Activated CD8-positive, alpha-beta T cell treated with anti-CD3 and anti-CD28 coated beads for 36 hours (primary cell): ENCODE data around the gene CNRIP1. TPM values are rescaled to one million over a fixed set of nuclear protein-coding genes. Genes with fewer than 3 reads are reported as not detected.

Source experiments
- ATAC-seq: fragments of 200-7000 bp; cut with Tn5 transposase; one replicate; pipeline ENCODE4 v1.10.0; 2021; ENCODE audit warnings: mild to moderate bottlenecking, moderate library complexity
- CTCF ChIA-PET: fragments of 350-600 bp; sonication (Branson Sonifier 250); formaldehyde crosslinking; loops from one replicate; lab custom pipeline; 2021; ENCODE audit warnings: antibody characterized with exemption; lab: Charles Lee
- POLR2A ChIA-PET: fragments of 350-600 bp; sonication (Branson Sonifier 250); formaldehyde crosslinking; loops from one replicate; lab custom pipeline; 2021; ENCODE audit warnings: antibody characterized with exemption; lab: Charles Lee
- DNase-seq: peaks from one replicate; pipeline ENCODE4 v3.0.0-alpha.2; 2020
- H3K27ac Mint-ChIP-seq: one replicate; pipeline ENCODE4 v1.8.0; 2021; ENCODE audit warnings: mild to moderate bottlenecking, mixed read lengths
- H3K27me3 Mint-ChIP-seq: one replicate; pipeline ENCODE4 v1.8.0; 2021; ENCODE audit warnings: mixed read lengths
- H3K36me3 Mint-ChIP-seq: one replicate; pipeline ENCODE4 v1.8.0; 2021; ENCODE audit warnings: low read depth, mixed read lengths
- H3K4me1 Mint-ChIP-seq: one replicate; pipeline ENCODE4 v1.8.0; 2021; ENCODE audit warnings: low read depth, mixed read lengths
- H3K4me3 Mint-ChIP-seq: one replicate; pipeline ENCODE4 v1.8.0; 2021; ENCODE audit warnings: mild to moderate bottlenecking, moderate library complexity, mixed read lengths
- H3K9me3 Mint-ChIP-seq: one replicate; pipeline ENCODE4 v1.8.0; 2021; ENCODE audit warnings: mixed read lengths
- CTCF ChIP-seq: fragments of 200-600 bp; IDR thresholded peaks from one replicate; pipeline ENCODE4 v1.8.0; 2022; ENCODE audit warnings: antibody characterized with exemption, mild to moderate bottlenecking
- intact Hi-C: fragments of 100-400 bp; cut with micrococcal nuclease; formaldehyde crosslinking; loops from one replicate; pipeline ENCODE4 v1.10.0; 2022
- total RNA-seq, 2 experiments: library from RNA; stranded (reverse); gene quantifications; one replicate each; pipeline ENCODE4 v1.2.3, GENCODE V29; 2021

CNRIP1 gene
- total RNA-seq, 2 experiments from 2014 or later = not detected

- peak; percentile 64 for TF ChIP-seq CTCF
- H3K9me3 Mint-ChIP-seq = no peaks in the 10 kb centered on the region
- POLR2A ChIA-PET = interaction anchor here (1.3 to 1.8 kb wide), 2 partner anchors 10 to 94 kb away, joined by 5 to 7 read pairs; partner anchors contain the start of gene PNO1
- peak; percentile 70 for ATAC-seq
- DNase-seq = peak; percentile 82
- H3K4me3 Mint-ChIP-seq = peak overlapping the region; percentile 87
- H3K36me3 Mint-ChIP-seq = peaks cover 16% of the 10 kb centered on the region
- H3K27ac Mint-ChIP-seq = peak overlapping the region; percentile 98
- no peaks in the 10 kb centered on the region for H3K27me3 Mint-ChIP-seq
- H3K4me1 Mint-ChIP-seq = peaks cover 31% of the 10 kb centered on the region
- intact Hi-C loops = loop anchor here (1.0 to 5.0 kb wide), 2 partner anchors 55 to 94 kb away; partner anchors contain the start of gene PNO1
- CTCF ChIA-PET = interaction anchor here (0.9 to 2.1 kb wide), 9 partner anchors 11 to 94 kb away, joined by 3 to 11 read pairs (median 3); partner anchors contain the start of gene PNO1
Measured at GRCh38 chr2:68251187-68251854, 68.4 kb downstream of the CNRIP1 start.

GRCh38 chr2:68250652-68251186 is 69.0 kb downstream of the CNRIP1 start:
- Mint-ChIP-seq H3K9me3 (no peaks in the 10 kb centered on the region), H3K4me1 (peaks cover 26% of the 10 kb centered on the region)

GRCh38 chr2:68250196-68250595 is 69.6 kb downstream of the CNRIP1 start:
- ATAC-seq (no peak), DNase-seq (no peak)
- CTCF ChIA-PET = interaction anchor here (0.7 to 2.1 kb wide), 12 partner anchors 9 to 128 kb away, joined by 3 to 11 read pairs (median 4); no protein-coding TSS in a partner anchor
- no peak for TF ChIP-seq CTCF
- intact Hi-C loops = loop anchor here (5.0 kb wide), 1 partner anchor 93 kb away; the partner anchor contains the start of gene PNO1
- Mint-ChIP-seq H3K4me1 (peaks cover 22% of the 10 kb centered on the region), H3K27ac (peak overlapping the region; percentile 98), H3K9me3 (no peaks in the 10 kb centered on the region), H3K27me3 (no peaks in the 10 kb centered on the region), H3K4me3 (peak overlapping the region; percentile 87), H3K36me3 (peaks cover 16% of the 10 kb centered on the region)
- POLR2A ChIA-PET = interaction anchor here (0.6 to 1.8 kb wide), 4 partner anchors 9 to 147 kb away, joined by 3 to 7 read pairs (median 4); partner anchors contain the start of gene PNO1

More at GRCh38 chr2:68250652-68251186, 69.0 kb downstream of the CNRIP1 start:
- ATAC-seq (no peak), DNase-seq (no peak)
- TF ChIP-seq CTCF = no peak
- Mint-ChIP-seq H3K4me3 (peak overlapping the region; percentile 87), H3K27ac (peak overlapping the region; percentile 98), H3K27me3 (no peaks in the 10 kb centered on the region), H3K36me3 (peaks cover 16% of the 10 kb centered on the region)
- ChIA-PET POLR2A (interaction anchor here (0.6 to 1.8 kb wide), 4 partner anchors 9 to 146 kb away, joined by 3 to 7 read pairs (median 4); partner anchors contain the start of gene PNO1), CTCF (interaction anchor here (0.7 to 2.1 kb wide), 16 partner anchors 10 to 128 kb away, joined by 3 to 11 read pairs (median 4); partner anchors contain the start of gene PNO1)
- intact Hi-C loops = loop anchor here (1.0 to 5.0 kb wide), 2 partner anchors 54 to 93 kb away; partner anchors contain the start of gene PNO1

- TF ChIP-seq CTCF = no peak
- Mint-ChIP-seq H3K36me3 (peaks cover 16% of the 10 kb centered on the region), H3K9me3 (no peaks in the 10 kb centered on the region), H3K27ac (no peak overlapping the region), H3K4me1 (peaks cover 10% of the 10 kb centered on the region), H3K4me3 (no peak overlapping the region), H3K27me3 (no peaks in the 10 kb centered on the region)
- CTCF ChIA-PET = no interaction called here
- POLR2A ChIA-PET = interaction anchor here (0.7 kb wide), 1 partner anchor 19 kb away, joined by 3 read pairs; no protein-coding TSS in a partner anchor
- intact Hi-C loops = no loop called here
- no peak for ATAC-seq
- DNase-seq = no peak
Measured at GRCh38 chr2:68248806-68249205, 70.9 kb downstream of the CNRIP1 start.
